GM12875 (cell line): ENCODE results near the gene DNASE1L3.

Experiments used
- H3K4me3 ChIP-seq: one replicate; pipeline ENCODE4 v1.5.1; 2011; ENCODE audit warnings: low read depth, low read length, control low read depth
- TF ChIP-seq, protein P1 (sequence below): IDR thresholded peaks from 2 replicates; pipeline ENCODE4 v1.5.1; 2011; ENCODE audit warnings: low read depth, mild to moderate bottlenecking, control low read depth, inconsistent platforms, low read length, moderate library complexity, borderline replicate concordance; ENCODE audit not compliant: insufficient read depth

Gene DNASE1L3

GRCh38 chr3:58173669-58174398 is 36.9 kb downstream of the DNASE1L3 start:
- TF ChIP-seq, protein P1, sequence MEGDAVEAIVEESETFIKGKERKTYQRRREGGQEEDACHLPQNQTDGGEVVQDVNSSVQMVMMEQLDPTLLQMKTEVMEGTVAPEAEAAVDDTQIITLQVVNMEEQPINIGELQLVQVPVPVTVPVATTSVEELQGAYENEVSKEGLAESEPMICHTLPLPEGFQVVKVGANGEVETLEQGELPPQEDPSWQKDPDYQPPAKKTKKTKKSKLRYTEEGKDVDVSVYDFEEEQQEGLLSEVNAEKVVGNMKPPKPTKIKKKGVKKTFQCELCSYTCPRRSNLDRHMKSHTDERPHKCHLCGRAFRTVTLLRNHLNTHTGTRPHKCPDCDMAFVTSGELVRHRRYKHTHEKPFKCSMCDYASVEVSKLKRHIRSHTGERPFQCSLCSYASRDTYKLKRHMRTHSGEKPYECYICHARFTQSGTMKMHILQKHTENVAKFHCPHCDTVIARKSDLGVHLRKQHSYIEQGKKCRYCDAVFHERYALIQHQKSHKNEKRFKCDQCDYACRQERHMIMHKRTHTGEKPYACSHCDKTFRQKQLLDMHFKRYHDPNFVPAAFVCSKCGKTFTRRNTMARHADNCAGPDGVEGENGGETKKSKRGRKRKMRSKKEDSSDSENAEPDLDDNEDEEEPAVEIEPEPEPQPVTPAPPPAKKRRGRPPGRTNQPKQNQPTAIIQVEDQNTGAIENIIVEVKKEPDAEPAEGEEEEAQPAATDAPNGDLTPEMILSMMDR: peak; percentile 57
- H3K4me3 ChIP-seq: no peak overlapping the region

- TF ChIP-seq, protein P1: no peak
- H3K4me3 ChIP-seq: no peak overlapping the region
Measured at GRCh38 chr3:58173029-58173668, 37.6 kb downstream of the DNASE1L3 start.

- TF ChIP-seq, protein P1: no peak
- H3K4me3 ChIP-seq: no peak overlapping the region
Measured at GRCh38 chr3:58171126-58171525, 39.6 kb downstream of the DNASE1L3 start.

- no peak overlapping the region for H3K4me3 ChIP-seq
- TF ChIP-seq, protein P1: no peak
Measured at GRCh38 chr3:58170376-58170775, 40.4 kb downstream of the DNASE1L3 start.

DNA sequence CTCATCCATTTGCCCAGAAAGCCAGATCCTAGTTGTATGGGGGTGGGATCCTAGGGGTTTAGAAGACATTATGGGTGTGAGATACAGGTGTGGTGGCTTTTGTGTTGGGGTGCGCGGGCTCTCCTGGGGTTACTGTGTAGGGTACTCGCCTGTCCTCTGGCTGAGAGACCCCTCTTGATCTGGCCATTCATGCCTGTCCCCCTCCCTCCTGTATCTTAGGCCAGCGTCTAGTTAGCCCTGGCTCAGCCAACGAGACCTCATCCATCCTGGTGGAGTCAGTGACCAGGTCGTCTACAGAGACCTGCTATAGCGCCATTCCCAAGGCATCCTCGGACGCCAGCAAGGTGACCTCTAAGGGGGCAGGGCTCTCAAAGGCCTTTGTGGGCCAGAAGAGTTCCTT is 41.4 kb downstream of the DNASE1L3 start:
- TF ChIP-seq, protein P1: no peak
- no peak overlapping the region for H3K4me3 ChIP-seq

DNA sequence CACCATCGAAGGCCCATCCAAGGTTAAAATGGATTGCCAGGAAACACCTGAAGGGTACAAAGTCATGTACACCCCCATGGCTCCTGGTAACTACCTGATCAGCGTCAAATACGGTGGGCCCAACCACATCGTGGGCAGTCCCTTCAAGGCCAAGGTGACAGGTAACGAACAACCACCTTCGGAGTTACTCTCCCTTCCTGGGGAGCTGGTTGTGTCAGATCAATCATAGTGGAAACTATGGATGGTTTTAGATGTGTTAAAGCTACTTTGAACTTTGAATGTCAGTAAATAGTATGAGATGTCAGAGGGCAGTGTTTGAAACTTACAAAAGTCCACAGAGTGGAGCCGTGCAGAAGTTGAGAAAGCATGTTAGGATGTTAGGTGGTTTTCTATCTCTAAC is 42.3 kb downstream of the DNASE1L3 start:
- no peak overlapping the region for H3K4me3 ChIP-seq
- TF ChIP-seq, protein P1: no peak

- H3K4me3 ChIP-seq: no peak overlapping the region
- TF ChIP-seq, protein P1: peak; percentile 96
Measured at GRCh38 chr3:58167431-58168351, 43.1 kb downstream of the DNASE1L3 start.
